CD4-positive, CD25-positive, alpha-beta regulatory T cell (primary cell): Measurements from ENCODE around the gene AUTS2. TPM values are rescaled to one million over a fixed set of nuclear protein-coding genes. Genes with fewer than 3 reads are reported as not detected.

Source experiments
- ATAC-seq, 2 donors: fragments of 150-1000 bp; cut with Tn5 transposase; one replicate each; pipeline ENCODE4 v1.10.0; 2021; ENCODE audit warnings: low read depth in 2 of 2, moderate number of reproducible peaks in 2 of 2, moderate library complexity in 1 of 2
- DNase-seq, 3 donors: peaks; one replicate each; pipeline versions ENCODE4 v3.0.0 to v3.0.0-alpha.2; 2012 to 2022; ENCODE audit warnings: mixed read lengths in 1 of 3
- H3K27ac ChIP-seq: one replicate; pipeline ENCODE4 v1.7.0; 2013; ENCODE audit warnings: mild to moderate bottlenecking, low read length; ENCODE audit not compliant: insufficient read depth, poor library complexity, severe bottlenecking
- H3K27me3 ChIP-seq: one replicate; pipeline ENCODE4 v1.7.0; 2013; ENCODE audit warnings: low read length; ENCODE audit not compliant: control insufficient read depth, insufficient read depth
- H3K36me3 ChIP-seq: one replicate; pipeline ENCODE4 v1.7.0; 2013; ENCODE audit warnings: mild to moderate bottlenecking, low read length, moderate library complexity; ENCODE audit not compliant: control insufficient read depth, insufficient read depth
- H3K4me1 ChIP-seq: 2 replicates; pipeline ENCODE4 v1.7.0; 2013; ENCODE audit warnings: mild to moderate bottlenecking, low read length; ENCODE audit not compliant: insufficient read depth, control insufficient read depth, poor library complexity, severe bottlenecking
- H3K4me3 ChIP-seq: one replicate; pipeline ENCODE4 v1.7.0; 2013; ENCODE audit warnings: low read depth, mild to moderate bottlenecking, low read length, moderate library complexity
- H3K9me3 ChIP-seq, 2 experiments: 1 replicate in 1 of 2; 2 replicates in 1 of 2; pipeline ENCODE4 v1.7.0; 2013; ENCODE audit warnings: low read length in 2 of 2, mild to moderate bottlenecking in 1 of 2, moderate library complexity in 1 of 2; ENCODE audit not compliant: control insufficient read depth in 2 of 2
- H3K27ac Mint-ChIP-seq, 3 donors: one replicate each; pipeline ENCODE4 v1.8.0; 2020 to 2022; ENCODE audit warnings: mild to moderate bottlenecking in 3 of 3, mixed read lengths in 3 of 3, moderate library complexity in 2 of 3
- H3K27me3 Mint-ChIP-seq: one replicate; pipeline ENCODE4 v1.8.0; 2022; ENCODE audit warnings: mild to moderate bottlenecking, mixed read lengths
- H3K36me3 Mint-ChIP-seq: one replicate; pipeline ENCODE4 v1.8.0; 2020; ENCODE audit warnings: mixed read lengths
- H3K4me1 Mint-ChIP-seq, 4 donors: one replicate each; pipeline ENCODE4 v1.8.0; 2020 to 2022; ENCODE audit warnings: mixed read lengths in 4 of 4, mild to moderate bottlenecking in 1 of 4
- H3K4me3 Mint-ChIP-seq, 4 donors: one replicate each; pipeline ENCODE4 v1.8.0; 2020 to 2022; ENCODE audit warnings: mild to moderate bottlenecking in 4 of 4, mixed read lengths in 4 of 4, moderate library complexity in 3 of 4
- H3K9me3 Mint-ChIP-seq, 7 donors: one replicate each; pipeline ENCODE4 v1.8.0; 2020 to 2022; ENCODE audit warnings: mixed read lengths in 7 of 7, mild to moderate bottlenecking in 3 of 7, moderate library complexity in 2 of 7
- polyA plus RNA-seq, 4 donors: library from polyadenylated mRNA; unstranded; fragments of 300-500 nt; fragmentation: Illumina TruSeq; gene quantifications; one replicate each; pipeline ENCODE4 v1.2.3, GENCODE V29; 2021
- total RNA-seq: library from RNA; stranded (reverse); gene quantifications from one replicate; pipeline ENCODE4 v1.2.3, GENCODE V29; 2022

AUTS2 gene
- total and polyA plus RNA-seq, 5 donors from 2014 or later, result 0.47 to 32.4 (median 0.74) TPM

DNA sequence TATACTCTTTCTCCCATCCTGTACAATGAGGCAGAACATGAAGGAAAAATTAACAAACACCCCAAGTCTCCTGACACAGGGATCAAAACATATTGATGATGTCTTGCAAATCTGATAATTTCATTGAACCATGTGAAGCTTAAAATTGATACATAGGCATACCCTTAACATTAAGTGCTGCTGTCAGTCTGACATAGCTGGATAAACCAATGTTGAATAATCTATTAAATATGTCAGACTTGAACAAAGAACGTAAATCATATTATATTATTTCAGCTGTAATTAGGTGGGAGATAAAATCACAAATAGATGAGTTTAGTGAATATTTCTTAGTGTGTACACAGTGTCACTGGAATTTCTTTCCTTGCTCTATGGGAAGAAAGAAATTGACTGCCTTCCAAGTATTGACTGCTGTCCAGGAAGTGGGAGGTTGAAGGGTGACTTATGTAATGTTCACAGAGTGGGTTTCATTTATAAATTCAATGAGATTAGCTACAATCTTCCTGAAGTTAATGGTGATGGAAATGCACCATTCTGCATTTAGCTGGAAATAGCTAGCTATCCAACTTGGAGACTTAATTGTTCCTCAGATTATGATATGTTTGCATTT, 170.8 kb downstream of the AUTS2 start:
- H3K27ac Mint-ChIP-seq, result no peak overlapping the region
- Histone ChIP-seq H3K4me3 (no peak overlapping the region), H3K36me3 (no peaks in the 10 kb centered on the region), H3K9me3 (no peaks in the 10 kb centered on the region), H3K27me3 (no peaks in the 10 kb centered on the region), H3K4me1 (no peaks in the 10 kb centered on the region), H3K27ac (no peak overlapping the region)
- peaks cover 0 to 8% (median 3%) of the 10 kb centered on the region in 7 donors for H3K9me3 Mint-ChIP-seq
- H3K4me3 Mint-ChIP-seq, result no peak overlapping the region
- H3K27me3 Mint-ChIP-seq, result peaks cover 5% of the 10 kb centered on the region
- DNase-seq (no peak), ATAC-seq (no peak)
- peaks cover 0 to 5% (median 3%) of the 10 kb centered on the region in 4 donors for H3K4me1 Mint-ChIP-seq
- no peaks in the 10 kb centered on the region for H3K36me3 Mint-ChIP-seq

DNA sequence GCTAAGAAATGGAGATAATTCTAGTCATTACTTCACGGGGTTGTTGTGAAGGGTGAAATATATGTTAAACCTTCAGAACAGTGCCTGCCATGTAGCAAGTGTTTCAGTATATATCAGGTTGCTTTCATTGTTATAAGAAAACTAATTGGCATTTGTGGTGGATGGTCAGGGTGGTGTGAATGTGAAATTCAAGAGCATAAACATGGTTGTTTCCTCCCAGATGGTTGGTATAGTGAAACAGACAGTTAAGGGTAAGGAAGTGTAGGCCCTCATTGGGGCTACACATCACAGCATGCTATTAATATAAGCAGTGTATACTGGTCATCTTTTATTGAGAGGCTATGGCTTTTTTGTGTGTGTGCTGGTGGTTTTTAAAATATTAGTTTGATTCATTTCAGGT, 171.6 kb downstream of the AUTS2 start:
- H3K36me3 Mint-ChIP-seq, result no peaks in the 10 kb centered on the region
- peaks cover 5% of the 10 kb centered on the region for H3K27me3 Mint-ChIP-seq
- Histone ChIP-seq H3K36me3 (no peaks in the 10 kb centered on the region), H3K9me3 (no peaks in the 10 kb centered on the region), H3K4me3 (no peak overlapping the region), H3K27me3 (no peaks in the 10 kb centered on the region), H3K4me1 (no peaks in the 10 kb centered on the region), H3K27ac (no peak overlapping the region)
- peaks cover 0 to 5% (median 3%) of the 10 kb centered on the region in 4 donors for H3K4me1 Mint-ChIP-seq
- H3K9me3 Mint-ChIP-seq, result peaks cover 0 to 8% (median 3%) of the 10 kb centered on the region in 7 donors
- ATAC-seq (no peak), DNase-seq (no peak)
- no peak overlapping the region for H3K27ac Mint-ChIP-seq
- no peak overlapping the region for H3K4me3 Mint-ChIP-seq

- H3K9me3 Mint-ChIP-seq, result peaks cover 0 to 8% (median 3%) of the 10 kb centered on the region in 7 donors
- no peaks in the 10 kb centered on the region for H3K4me1 ChIP-seq
These were observed 172.3 kb downstream of the AUTS2 start for GRCh38 chr7:69770613-69771012.

GRCh38 chr7:69772718-69773436, 174.6 kb downstream of the AUTS2 start:
- Histone ChIP-seq H3K36me3 (no peaks in the 10 kb centered on the region), H3K9me3 (no peaks in the 10 kb centered on the region), H3K27ac (no peak overlapping the region), H3K4me3 (no peak overlapping the region), H3K4me1 (no peaks in the 10 kb centered on the region), H3K27me3 (no peaks in the 10 kb centered on the region)
- DNase-seq (no peak), ATAC-seq (no peak)
- Mint-ChIP-seq H3K36me3 (no peaks in the 10 kb centered on the region), H3K4me3 (no peak overlapping the region), H3K27ac (no peak overlapping the region), H3K4me1 (no peaks in the 10 kb centered on the region), H3K27me3 (peaks cover 17% of the 10 kb centered on the region), H3K9me3 (peaks cover 0 to 4% (median 1%) of the 10 kb centered on the region in 7 donors)

More at GRCh38 chr7:69770613-69771012, 172.3 kb downstream of the AUTS2 start:
- Histone ChIP-seq H3K36me3 (no peaks in the 10 kb centered on the region), H3K27me3 (no peaks in the 10 kb centered on the region), H3K9me3 (no peaks in the 10 kb centered on the region), H3K27ac (no peak overlapping the region), H3K4me3 (no peak overlapping the region)
- DNase-seq, result no peak
- no peak for ATAC-seq
- Mint-ChIP-seq H3K4me3 (no peak overlapping the region), H3K27ac (no peak overlapping the region), H3K4me1 (peaks cover 0 to 5% (median 3%) of the 10 kb centered on the region in 4 donors), H3K27me3 (peaks cover 5% of the 10 kb centered on the region), H3K36me3 (no peaks in the 10 kb centered on the region)

GRCh38 chr7:69773535-69774225, 175.4 kb downstream of the AUTS2 start:
- Histone ChIP-seq H3K27ac (no peak overlapping the region), H3K36me3 (no peaks in the 10 kb centered on the region), H3K27me3 (no peaks in the 10 kb centered on the region), H3K4me1 (no peaks in the 10 kb centered on the region), H3K9me3 (no peaks in the 10 kb centered on the region), H3K4me3 (no peak overlapping the region)
- Mint-ChIP-seq H3K4me1 (no peaks in the 10 kb centered on the region), H3K27me3 (peaks cover 13% of the 10 kb centered on the region), H3K9me3 (peaks cover 0 to 3% (median 0%) of the 10 kb centered on the region in 7 donors), H3K27ac (no peak overlapping the region), H3K4me3 (no peak overlapping the region), H3K36me3 (no peaks in the 10 kb centered on the region)
- ATAC-seq, result no peak
- no peak for DNase-seq

DNA sequence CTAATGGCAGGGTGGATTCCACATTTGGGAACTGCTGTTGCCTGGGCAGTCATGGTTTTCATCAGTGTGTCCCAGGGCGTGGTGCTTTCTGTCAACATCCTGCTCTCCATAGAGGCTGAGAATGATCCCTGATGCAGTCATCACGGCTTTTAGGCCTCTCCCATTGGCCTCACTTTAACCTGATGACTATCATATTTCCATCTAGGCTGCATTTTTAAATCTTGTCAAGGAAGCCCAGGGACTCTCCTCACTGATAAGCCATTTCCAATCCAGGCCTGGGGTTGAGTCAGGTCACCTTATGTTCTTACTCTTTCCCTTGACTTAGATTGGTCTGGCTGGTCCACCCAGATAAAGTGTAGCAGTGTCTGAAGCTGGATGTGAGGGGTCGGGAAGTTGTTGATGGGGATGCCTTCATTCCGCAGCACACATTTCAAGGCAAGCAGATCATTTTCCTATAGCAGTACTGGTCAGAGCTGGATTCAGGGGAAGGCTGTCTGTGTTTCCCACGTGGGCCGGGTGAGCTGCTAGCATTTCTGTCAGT, 177.0 kb downstream of the AUTS2 start:
- H3K36me3 Mint-ChIP-seq, result no peaks in the 10 kb centered on the region
- H3K9me3 ChIP-seq, result no peaks in the 10 kb centered on the region
- no peaks in the 10 kb centered on the region for H3K36me3 ChIP-seq
- H3K27me3 ChIP-seq, result no peaks in the 10 kb centered on the region
- no peak overlapping the region for H3K4me3 Mint-ChIP-seq
- H3K9me3 Mint-ChIP-seq, result peaks cover 0 to 3% (median 0%) of the 10 kb centered on the region in 7 donors
- no peaks in the 10 kb centered on the region for H3K4me1 Mint-ChIP-seq
- no peak overlapping the region for H3K4me3 ChIP-seq
- peaks cover 12% of the 10 kb centered on the region for H3K27me3 Mint-ChIP-seq
- ATAC-seq, result no peak
- H3K4me1 ChIP-seq, result no peaks in the 10 kb centered on the region
- DNase-seq, result no peak
- no peak overlapping the region for H3K27ac Mint-ChIP-seq
- no peak overlapping the region for H3K27ac ChIP-seq

DNA sequence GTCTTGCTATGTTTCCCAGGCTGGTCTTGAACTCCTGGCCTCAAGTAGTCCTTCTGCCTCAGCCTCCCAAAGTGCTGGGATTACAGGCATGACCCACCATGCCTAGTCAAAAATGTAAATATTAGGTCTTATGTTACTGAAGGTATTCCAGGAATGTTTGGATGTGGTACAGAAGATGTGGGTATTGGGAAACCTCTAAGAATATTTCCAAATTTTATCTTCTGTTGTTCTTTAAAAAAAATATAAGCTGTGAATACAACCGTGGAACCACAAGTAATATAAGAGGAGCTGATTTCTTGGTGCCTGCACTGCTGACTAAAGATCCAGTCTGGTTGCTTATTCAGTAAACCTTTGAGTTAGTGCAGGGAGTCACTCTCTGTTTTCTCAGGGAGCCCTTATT, 178.3 kb downstream of the AUTS2 start:
- peaks cover 0 to 2% (median 0%) of the 10 kb centered on the region in 7 donors for H3K9me3 Mint-ChIP-seq
- ATAC-seq, result no peak
- peaks cover 12% of the 10 kb centered on the region for H3K27me3 Mint-ChIP-seq

More for the DNA sequence above, 178.3 kb downstream of the AUTS2 start:
- Mint-ChIP-seq H3K4me1 (no peaks in the 10 kb centered on the region), H3K36me3 (no peaks in the 10 kb centered on the region), H3K27ac (no peak overlapping the region), H3K4me3 (no peak overlapping the region)
- Histone ChIP-seq H3K4me1 (no peaks in the 10 kb centered on the region), H3K4me3 (no peak overlapping the region), H3K27me3 (no peaks in the 10 kb centered on the region), H3K27ac (no peak overlapping the region), H3K36me3 (no peaks in the 10 kb centered on the region), H3K9me3 (no peaks in the 10 kb centered on the region)
- DNase-seq, result no peak
